Measurements from ENCODE around the gene TUSC2.
"Not testable (repeated sequence)": the region's sequence is repeated elsewhere in the genome, so short reads cannot be mapped to it uniquely, and the experiment has no call there.

Gene TUSC2

DNA sequence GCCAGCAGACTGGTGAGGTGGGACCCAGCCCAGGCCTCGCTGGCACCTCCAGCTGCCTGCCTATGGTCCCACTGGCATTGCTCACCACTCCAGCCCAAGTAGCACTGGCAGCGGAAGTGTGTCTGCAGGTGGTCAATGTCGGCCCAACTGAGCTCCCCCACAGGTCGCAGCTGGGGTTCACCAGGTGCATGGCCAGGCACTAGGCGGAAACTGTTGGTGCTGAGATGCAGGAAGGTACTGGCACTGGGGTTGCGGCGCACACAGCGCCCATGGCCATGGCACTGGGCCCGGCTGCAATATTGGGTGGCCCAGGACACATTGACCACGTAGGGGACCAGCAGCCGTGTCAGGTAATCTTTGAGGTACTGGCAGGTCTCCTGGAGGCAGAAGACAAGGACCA, 9.9 kb downstream of the TUSC2 start:
- no peak overlapping the region for H3K27ac ChIP-seq (ENCODE audit: low read depth, low read length)
- H3K9ac ChIP-seq (ENCODE audit: low read length), result no peak overlapping the region
- H3K4me1 ChIP-seq (ENCODE audit: control insufficient read depth, insufficient read depth, low read length), result peaks cover 21% of the 10 kb centered on the region
- peaks cover 8% of the 10 kb centered on the region for H3K36me3 ChIP-seq (ENCODE audit: control insufficient read depth, insufficient read depth, low read length)
- no peaks in the 10 kb centered on the region for H3K27me3 ChIP-seq (ENCODE audit: control insufficient read depth, insufficient read depth, low read length)
- H3K4me3 ChIP-seq (ENCODE audit: low read length), result peak overlapping the region; percentile 1

DNA sequence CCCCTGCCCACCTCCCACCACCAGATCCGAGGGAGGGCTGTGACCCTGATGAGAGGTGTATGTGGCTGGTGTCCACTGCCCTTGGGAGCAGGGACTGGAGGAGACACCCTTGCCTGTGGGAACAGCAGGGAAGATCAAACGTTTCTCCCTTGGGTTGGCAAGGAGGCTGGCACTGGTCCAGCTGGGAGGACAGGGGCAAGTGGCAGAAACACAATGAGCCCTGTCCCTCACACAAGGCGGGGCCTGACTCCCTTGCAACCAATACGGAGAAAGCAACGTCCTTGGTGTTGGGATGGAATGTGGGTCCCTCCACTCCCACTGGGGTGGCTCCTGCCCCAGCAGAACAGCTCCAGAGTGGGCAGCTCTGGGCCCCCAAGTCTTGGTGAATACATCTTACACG, 10.7 kb downstream of the TUSC2 start:
- Histone ChIP-seq H3K27me3 (ENCODE audit: control insufficient read depth, insufficient read depth, low read length) (no peaks in the 10 kb centered on the region), H3K9ac (ENCODE audit: low read length) (peak overlapping the region; percentile 74), H3K27ac (ENCODE audit: low read depth, low read length) (peak overlapping the region; percentile 54), H3K4me3 (ENCODE audit: low read length) (peak overlapping the region; percentile 34), H3K4me1 (ENCODE audit: control insufficient read depth, insufficient read depth, low read length) (peaks cover 21% of the 10 kb centered on the region), H3K36me3 (ENCODE audit: control insufficient read depth, insufficient read depth, low read length) (peaks cover 8% of the 10 kb centered on the region)

GRCh38 chr3:50316657-50317242, 11.3 kb downstream of the TUSC2 start:
- Histone ChIP-seq H3K36me3 (ENCODE audit: control insufficient read depth, insufficient read depth, low read length) (peaks cover 8% of the 10 kb centered on the region), H3K9ac (ENCODE audit: low read length) (peak overlapping the region; percentile 74)

GRCh38 chr3:50314816-50315215, 13.2 kb downstream of the TUSC2 start:
- Histone ChIP-seq H3K4me3 (ENCODE audit: low read length) (no peak overlapping the region), H3K27me3 (ENCODE audit: control insufficient read depth, insufficient read depth, low read length) (no peaks in the 10 kb centered on the region), H3K9ac (ENCODE audit: low read length) (no peak overlapping the region), H3K36me3 (ENCODE audit: control insufficient read depth, insufficient read depth, low read length) (peaks cover 8% of the 10 kb centered on the region), H3K27ac (ENCODE audit: low read depth, low read length) (no peak overlapping the region), H3K4me1 (ENCODE audit: control insufficient read depth, insufficient read depth, low read length) (peaks cover 11% of the 10 kb centered on the region)

More at GRCh38 chr3:50316657-50317242, 11.3 kb downstream of the TUSC2 start:
- Histone ChIP-seq H3K27me3 (ENCODE audit: control insufficient read depth, insufficient read depth, low read length) (no peaks in the 10 kb centered on the region), H3K4me3 (ENCODE audit: low read length) (peak overlapping the region; percentile 34), H3K27ac (ENCODE audit: low read depth, low read length) (peak overlapping the region; percentile 54), H3K4me1 (ENCODE audit: control insufficient read depth, insufficient read depth, low read length) (peaks cover 17% of the 10 kb centered on the region)

GRCh38 chr3:50314342-50314741, 13.7 kb downstream of the TUSC2 start:
- Histone ChIP-seq H3K27me3 (ENCODE audit: control insufficient read depth, insufficient read depth, low read length) (no peaks in the 10 kb centered on the region), H3K4me3 (ENCODE audit: low read length) (no peak overlapping the region), H3K9ac (ENCODE audit: low read length) (no peak overlapping the region), H3K27ac (ENCODE audit: low read depth, low read length) (no peak overlapping the region), H3K4me1 (ENCODE audit: control insufficient read depth, insufficient read depth, low read length) (peaks cover 6% of the 10 kb centered on the region), H3K36me3 (ENCODE audit: control insufficient read depth, insufficient read depth, low read length) (peaks cover 8% of the 10 kb centered on the region)

- H3K27ac ChIP-seq (ENCODE audit: low read depth, low read length), result not testable (repeated sequence)
Measured at GRCh38 chr3:50312041-50312440, 16.0 kb downstream of the TUSC2 start.

GRCh38 chr3:50304601-50305000, 23.4 kb downstream of the TUSC2 start:
- H3K4me1 ChIP-seq (ENCODE audit: control insufficient read depth, insufficient read depth, low read length), result peaks cover 3% of the 10 kb centered on the region
- no peak overlapping the region for H3K27ac ChIP-seq (ENCODE audit: low read depth, low read length)
- H3K9ac ChIP-seq (ENCODE audit: low read length), result no peak overlapping the region

More at GRCh38 chr3:50312041-50312440, 16.0 kb downstream of the TUSC2 start:
- H3K4me3 ChIP-seq (ENCODE audit: low read length); H3K9ac ChIP-seq (ENCODE audit: low read length); H3K4me1 ChIP-seq (ENCODE audit: control insufficient read depth, insufficient read depth, low read length); H3K36me3 ChIP-seq (ENCODE audit: control insufficient read depth, insufficient read depth, low read length); H3K27me3 ChIP-seq (ENCODE audit: control insufficient read depth, insufficient read depth, low read length): not testable (repeated sequence)

GRCh38 chr3:50303013-50303815, 24.8 kb downstream of the TUSC2 start, which contains the start of gene HYAL1:
TSS of gene HYAL1 (minus strand) at chr3:50303574. CDS start at chr3:50302956, 618 bp downstream.
- Histone ChIP-seq H3K4me3 (ENCODE audit: low read length) (peak within 1 kb of the TSS; percentile 30), H3K27ac (ENCODE audit: low read depth, low read length) (peak within 1 kb of the TSS; percentile 57), H3K4me1 (ENCODE audit: control insufficient read depth, insufficient read depth, low read length) (peaks cover 10% of the 10 kb centered on the region), H3K9ac (ENCODE audit: low read length) (no peak within 1 kb of the TSS), H3K36me3 (ENCODE audit: control insufficient read depth, insufficient read depth, low read length) (no peaks in the 10 kb centered on the region), H3K27me3 (ENCODE audit: control insufficient read depth, insufficient read depth, low read length) (no peaks in the 10 kb centered on the region)

More at GRCh38 chr3:50304601-50305000, 23.4 kb downstream of the TUSC2 start:
- Histone ChIP-seq H3K36me3 (ENCODE audit: control insufficient read depth, insufficient read depth, low read length) (no peaks in the 10 kb centered on the region), H3K27me3 (ENCODE audit: control insufficient read depth, insufficient read depth, low read length) (no peaks in the 10 kb centered on the region), H3K4me3 (ENCODE audit: low read length) (no peak overlapping the region)

DNA sequence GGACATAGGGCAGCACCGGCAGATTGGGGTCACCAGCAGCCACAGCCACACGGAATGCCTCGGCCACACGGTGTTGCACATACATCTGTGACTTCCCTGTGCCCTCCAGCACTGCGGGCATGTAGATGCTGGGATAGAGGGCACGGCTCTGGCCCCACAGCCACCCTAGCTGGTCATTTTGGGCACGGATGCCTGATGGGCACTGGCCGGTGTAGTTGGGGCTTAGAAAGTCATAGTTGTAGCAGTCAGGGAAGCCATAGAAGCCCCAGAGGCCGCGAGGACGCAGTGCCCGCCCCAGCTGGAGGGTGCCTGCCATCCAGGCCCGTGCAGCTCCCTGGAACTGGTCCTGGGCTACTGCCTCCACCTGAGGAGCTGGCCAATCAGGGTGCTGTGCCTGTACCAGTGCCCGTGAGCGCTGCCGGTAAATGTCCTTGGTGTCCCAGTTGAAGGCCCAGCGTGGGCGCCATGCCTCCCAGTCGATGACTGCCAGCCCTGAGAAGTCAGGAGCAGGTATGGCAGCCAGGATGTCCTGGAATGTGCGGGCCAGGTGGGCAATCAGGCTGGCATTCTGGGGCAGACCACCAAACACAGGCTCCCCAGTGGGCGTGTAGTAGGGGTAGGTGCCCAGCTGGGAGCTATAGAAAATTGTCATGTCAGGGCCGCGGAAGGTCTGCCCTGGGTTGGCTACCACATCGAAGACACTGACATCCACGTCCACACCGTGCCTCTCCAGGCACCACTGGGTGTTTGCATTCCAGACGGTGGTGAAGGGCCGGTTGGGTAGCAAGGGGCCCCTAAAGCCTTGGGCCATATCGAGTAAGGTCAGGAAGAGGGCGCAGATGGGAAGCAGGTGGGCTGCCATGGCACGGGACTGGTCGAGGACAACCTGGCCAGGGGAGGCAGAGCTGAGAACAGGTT, 25.7 kb downstream of the TUSC2 start:
- Histone ChIP-seq H3K4me1 (ENCODE audit: control insufficient read depth, insufficient read depth, low read length) (peaks cover 10% of the 10 kb centered on the region), H3K27me3 (ENCODE audit: control insufficient read depth, insufficient read depth, low read length) (no peaks in the 10 kb centered on the region), H3K36me3 (ENCODE audit: control insufficient read depth, insufficient read depth, low read length) (no peaks in the 10 kb centered on the region), H3K9ac (ENCODE audit: low read length) (no peak overlapping the region), H3K4me3 (ENCODE audit: low read length) (peak overlapping the region; percentile 12), H3K27ac (ENCODE audit: low read depth, low read length) (peak overlapping the region; percentile 12)

DNA sequence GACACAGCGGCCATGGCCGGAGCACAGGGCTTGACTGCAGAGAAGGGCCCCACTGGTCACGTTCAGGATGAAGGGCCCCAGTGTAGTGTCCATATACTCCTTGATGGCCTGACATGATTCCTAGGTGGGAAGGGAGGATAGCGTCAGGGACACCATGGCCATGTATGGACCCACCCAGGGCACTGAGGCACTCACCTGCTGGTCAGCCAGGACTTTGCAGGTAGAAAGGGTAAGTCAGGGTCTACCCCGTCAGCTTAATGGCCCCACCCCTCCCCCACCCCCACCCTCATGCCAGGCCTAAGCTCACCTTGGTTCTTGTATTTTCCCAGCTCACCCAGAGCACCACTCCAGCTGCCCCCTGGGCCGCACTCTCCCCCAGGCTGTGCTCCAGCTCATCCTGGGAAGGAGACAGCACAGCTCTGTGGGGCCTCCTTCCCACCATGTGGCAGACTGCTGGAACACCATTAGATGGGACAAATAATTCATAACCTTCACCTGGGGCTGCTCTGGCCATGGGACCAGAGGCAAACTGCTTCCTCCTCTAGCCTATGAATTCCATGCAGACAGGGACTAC, 27.3 kb downstream of the TUSC2 start:
- peak overlapping the region; percentile 87 for H3K27ac ChIP-seq (ENCODE audit: low read depth, low read length)
- peaks cover 10% of the 10 kb centered on the region for H3K4me1 ChIP-seq (ENCODE audit: control insufficient read depth, insufficient read depth, low read length)
- no peak overlapping the region for H3K9ac ChIP-seq (ENCODE audit: low read length)
- no peaks in the 10 kb centered on the region for H3K27me3 ChIP-seq (ENCODE audit: control insufficient read depth, insufficient read depth, low read length)
- H3K4me3 ChIP-seq (ENCODE audit: low read length), result peak overlapping the region; percentile 76
- H3K36me3 ChIP-seq (ENCODE audit: control insufficient read depth, insufficient read depth, low read length), result no peaks in the 10 kb centered on the region

DNA sequence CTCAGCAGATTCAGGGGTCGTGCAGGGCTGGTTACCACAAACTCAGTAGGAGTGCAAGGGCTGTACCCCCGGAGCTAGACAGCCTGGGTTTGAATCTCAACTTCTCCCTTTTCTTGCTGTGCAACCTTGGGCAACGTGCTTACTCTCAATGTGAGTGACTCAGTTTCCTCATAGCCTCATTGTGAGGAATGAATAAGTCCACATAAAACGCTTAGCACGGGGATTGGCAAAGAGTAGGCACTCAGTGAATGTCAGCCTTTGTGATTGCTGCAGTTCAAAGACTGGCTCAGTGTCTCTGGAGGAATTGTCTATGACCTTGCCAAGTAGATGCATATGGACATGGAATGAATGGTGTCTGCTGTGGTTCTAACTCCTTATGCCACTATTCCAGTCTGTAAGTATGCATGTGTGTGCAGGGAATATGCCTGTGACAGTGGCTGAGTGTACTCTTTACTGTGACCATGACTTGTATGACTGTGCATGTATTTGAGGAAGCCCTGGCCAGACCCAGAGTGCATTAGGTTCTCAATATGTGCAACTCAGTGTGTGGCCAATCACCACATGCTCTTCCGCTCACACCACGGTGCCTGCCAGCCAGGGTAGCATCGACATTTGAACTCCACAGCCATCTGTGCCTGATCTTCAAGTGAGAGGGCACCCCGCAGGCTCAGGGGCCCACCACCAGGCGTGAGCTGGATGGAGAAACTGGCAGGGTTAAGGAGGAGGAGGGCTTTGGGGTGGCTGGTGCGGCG, 27.9 kb downstream of the TUSC2 start:
- H3K9ac ChIP-seq (ENCODE audit: low read length), result peak overlapping the region; percentile 1

More for the DNA sequence above, 27.9 kb downstream of the TUSC2 start:
- peaks cover 10% of the 10 kb centered on the region for H3K4me1 ChIP-seq (ENCODE audit: control insufficient read depth, insufficient read depth, low read length)
- H3K4me3 ChIP-seq (ENCODE audit: low read length), result peak overlapping the region; percentile 76
- H3K36me3 ChIP-seq (ENCODE audit: control insufficient read depth, insufficient read depth, low read length), result no peaks in the 10 kb centered on the region
- peak overlapping the region; percentile 87 for H3K27ac ChIP-seq (ENCODE audit: low read depth, low read length)
- no peaks in the 10 kb centered on the region for H3K27me3 ChIP-seq (ENCODE audit: control insufficient read depth, insufficient read depth, low read length)
